KBM-7 (cell line): ENCODE measurements around the gene MYBPHL.

ENCODE experiments used
- DNase-seq: peaks from one replicate; pipeline ENCODE4 v3.0.0-alpha.2; 2015
- in situ Hi-C: fragments of 300-500 bp; cut with MboI; formaldehyde crosslinking; loops from 2 replicates; pipeline ENCODE4 v1.14.3; 2020; ENCODE audit warnings: low sequenced_read_pairs, low pct_unique_long_range_greater_than_20kb, mixed read lengths

The MYBPHL gene

DNA sequence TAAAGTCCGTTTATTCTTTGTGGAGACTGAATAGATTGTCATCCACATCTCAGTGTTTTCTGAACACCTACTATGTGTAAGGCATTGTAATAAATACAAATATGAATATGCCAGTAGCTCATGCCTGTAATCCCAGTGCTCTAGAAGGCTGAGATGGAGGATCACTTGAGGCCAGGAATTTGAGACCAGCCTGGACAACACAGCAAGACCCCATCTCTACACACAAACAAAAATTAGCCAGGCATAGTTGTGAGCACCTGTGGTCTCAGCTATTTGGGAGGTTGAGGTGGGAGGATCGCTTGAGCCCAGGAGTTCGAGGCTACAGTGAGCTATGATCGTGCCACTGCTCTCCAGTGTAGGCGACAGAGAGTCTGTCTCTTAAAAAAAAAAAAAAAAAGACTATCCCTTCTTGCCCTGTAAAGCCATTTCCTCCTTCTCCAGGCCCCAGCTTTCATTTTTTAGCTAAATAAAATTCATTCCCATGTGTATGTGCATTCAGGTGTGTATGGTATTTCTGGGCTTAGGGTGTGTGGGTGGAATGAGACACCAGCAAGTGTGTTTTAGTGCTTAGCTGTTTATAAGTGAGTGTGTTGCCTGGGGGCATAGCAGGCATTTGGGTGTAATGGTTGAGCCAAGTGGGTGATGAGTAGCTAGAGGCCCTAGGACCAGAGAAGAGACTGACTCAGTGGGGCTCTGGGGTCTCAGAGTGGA, 49.7 kb downstream of the MYBPHL start:
- in situ Hi-C loops = no loop called here
- DNase-seq = no peak

DNA sequence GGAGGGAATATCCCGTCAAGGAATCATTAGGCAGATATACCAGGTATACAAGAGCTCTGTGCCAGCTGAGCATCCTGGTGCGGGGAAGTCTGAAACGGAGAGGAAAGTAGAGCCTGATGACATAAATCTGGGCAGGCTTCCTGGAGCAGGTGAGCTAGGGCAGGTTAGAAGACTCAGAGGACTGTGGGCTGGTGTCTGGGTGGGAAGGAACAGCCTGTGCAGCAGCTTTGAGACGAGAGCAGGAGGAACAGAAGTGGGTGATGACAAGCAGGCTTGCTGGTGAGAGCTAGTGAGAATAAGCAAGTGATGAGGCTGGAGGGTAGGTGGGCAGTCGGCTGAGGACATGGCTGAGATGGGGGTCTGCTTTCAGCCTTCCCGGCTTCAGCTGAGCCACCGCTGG, 50.7 kb downstream of the MYBPHL start:
- DNase-seq = no peak
- in situ Hi-C loops = no loop called here

DNA sequence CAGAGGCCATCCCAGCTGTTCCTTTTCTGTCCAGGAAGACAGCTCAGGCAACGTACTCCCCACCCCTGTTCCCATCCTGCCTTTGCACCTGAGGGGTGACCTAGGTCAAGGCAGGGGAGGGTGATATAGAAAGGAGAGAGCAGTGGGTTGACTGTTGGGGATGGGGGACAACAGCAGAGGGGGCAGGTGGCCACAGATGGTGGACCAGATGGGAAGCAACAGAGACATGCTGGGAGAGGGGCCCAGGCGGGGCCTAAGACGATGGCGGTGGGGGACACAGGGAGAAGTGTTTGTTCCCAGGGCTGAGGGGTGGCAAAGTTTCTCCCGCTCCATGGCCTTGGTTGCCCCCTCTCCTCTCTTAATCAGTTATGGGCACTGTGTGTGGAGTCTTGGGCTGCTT, 51.1 kb downstream of the MYBPHL start:
- in situ Hi-C loops = no loop called here
- DNase-seq = no peak

DNA sequence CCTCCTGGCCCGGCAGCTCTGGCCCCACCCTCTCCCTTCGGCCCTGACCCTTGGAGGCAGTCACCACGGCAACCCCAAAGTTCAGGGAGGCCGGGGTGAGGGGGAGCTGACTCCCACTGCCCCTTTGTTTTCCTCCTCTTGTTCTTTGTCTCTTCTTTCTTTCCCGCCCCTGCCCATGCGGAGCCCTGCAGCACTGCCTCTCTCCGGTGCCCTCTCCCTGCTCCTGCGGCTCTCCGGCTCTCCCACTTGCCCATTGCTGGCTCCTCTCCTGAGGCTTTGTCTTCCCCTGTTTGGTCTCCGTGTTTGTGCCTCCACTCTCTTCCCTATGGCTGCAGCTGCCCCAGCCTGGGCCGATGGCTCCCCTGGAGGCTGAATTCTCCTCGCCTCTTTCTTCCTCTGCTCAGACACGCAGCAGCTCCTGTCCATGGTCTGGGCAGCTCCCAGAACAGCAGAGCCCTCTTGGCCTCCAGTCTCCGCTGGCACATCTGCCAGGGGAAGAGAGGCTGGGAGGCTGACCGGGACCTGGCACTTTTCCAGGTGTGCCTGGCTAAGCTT, 51.6 kb downstream of the MYBPHL start:
- DNase-seq = no peak
- in situ Hi-C loops = no loop called here

DNA sequence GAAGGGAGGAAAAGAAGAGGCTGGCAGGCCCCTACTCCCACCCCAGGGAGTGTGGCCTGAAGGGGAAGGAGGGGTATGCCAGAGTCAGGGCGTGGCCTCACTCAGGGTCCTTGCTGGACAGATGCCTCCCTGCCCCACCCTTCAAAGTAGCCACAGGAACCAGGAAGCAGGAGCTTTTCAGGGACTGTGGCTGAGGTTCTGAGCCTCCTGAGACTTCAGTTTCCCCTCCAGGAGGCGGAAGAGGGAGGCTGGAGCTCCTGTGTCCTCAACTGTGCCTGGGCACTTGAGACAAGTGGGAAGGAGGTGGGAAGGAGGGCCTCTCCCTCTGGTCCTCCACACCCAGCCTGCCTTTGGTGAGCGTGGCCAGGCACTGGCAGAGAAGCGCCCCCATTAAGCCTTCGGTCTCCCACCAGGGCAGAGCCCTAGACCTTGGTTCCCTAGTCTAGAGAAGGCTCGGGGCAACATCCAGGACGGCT, 52.2 kb downstream of the MYBPHL start:
- no peak for DNase-seq
- in situ Hi-C loops = no loop called here

DNA sequence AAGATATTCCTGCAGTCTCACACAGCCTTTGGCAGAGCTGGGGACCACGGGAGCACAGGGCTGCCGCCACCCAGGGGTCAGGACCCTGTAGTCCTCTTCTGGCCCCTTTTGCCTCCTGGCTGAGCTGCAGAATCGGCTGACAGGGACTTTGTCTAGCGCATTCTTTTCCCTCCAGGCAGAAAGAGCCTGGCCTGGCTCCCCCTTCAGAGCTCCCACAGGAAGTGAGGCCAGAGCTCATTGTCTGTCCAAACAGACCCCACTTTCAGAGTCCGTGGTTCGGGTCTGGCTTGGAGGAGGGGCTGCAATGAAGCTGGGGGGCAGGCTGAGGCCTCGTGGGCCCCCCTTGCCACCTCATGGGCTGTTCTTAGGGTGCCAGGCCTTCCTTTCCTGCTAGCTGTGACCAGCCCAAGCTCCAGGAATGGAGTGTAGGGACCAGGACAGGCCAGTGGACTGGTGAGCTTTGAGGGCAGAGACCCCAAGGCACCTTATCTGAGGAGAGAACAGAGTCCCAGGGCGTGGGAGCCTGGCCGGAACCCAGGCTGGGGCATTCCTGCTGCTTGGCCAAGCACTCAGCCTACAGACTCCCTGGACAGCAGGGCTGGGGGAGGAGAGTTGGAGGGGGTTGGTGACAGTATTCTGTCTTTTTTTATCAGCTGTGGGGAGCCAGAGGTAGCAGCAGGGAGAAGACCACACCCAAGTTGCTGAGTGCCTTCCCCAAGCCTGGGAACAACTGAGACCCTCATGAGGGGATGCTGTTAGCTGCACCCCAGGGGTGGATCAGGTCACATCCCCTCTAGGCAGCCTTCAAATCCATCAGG, 52.8 kb downstream of the MYBPHL start:
- in situ Hi-C loops = no loop called here
- DNase-seq = no peak

DNA sequence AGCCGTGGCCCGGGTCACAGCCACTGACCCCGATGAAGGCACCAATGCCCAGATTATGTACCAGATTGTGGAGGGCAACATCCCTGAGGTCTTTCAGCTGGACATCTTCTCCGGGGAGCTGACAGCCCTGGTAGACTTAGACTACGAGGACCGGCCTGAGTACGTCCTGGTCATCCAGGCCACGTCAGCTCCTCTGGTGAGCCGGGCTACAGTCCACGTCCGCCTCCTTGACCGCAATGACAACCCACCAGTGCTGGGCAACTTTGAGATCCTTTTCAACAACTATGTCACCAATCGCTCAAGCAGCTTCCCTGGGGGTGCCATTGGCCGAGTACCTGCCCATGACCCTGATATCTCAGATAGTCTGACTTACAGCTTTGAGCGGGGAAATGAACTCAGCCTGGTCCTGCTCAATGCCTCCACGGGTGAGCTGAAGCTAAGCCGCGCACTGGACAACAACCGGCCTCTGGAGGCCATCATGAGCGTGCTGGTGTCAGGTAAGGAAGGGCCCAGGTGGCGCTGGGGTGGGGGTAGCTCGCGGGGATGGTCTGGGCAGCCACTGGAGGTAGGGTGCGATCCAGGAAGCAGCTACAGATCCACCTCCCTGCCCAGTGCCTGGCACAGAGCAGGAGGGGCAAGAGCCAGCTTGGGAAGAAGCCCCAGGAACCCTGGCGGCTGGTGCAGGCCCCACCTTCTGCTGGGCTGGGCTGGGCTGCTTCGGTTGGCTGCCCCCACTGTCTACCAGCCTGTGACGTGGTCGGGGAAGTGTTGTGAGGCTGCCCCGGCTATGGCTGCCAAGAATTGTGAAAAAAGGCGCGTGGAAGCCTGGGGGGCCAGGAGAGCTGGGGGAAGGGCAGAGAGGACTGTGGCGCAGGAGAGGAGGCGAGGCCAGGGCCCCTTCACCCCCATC, 53.7 kb downstream of the MYBPHL start:
- in situ Hi-C loops = no loop called here
- DNase-seq = peak; percentile 44

DNA sequence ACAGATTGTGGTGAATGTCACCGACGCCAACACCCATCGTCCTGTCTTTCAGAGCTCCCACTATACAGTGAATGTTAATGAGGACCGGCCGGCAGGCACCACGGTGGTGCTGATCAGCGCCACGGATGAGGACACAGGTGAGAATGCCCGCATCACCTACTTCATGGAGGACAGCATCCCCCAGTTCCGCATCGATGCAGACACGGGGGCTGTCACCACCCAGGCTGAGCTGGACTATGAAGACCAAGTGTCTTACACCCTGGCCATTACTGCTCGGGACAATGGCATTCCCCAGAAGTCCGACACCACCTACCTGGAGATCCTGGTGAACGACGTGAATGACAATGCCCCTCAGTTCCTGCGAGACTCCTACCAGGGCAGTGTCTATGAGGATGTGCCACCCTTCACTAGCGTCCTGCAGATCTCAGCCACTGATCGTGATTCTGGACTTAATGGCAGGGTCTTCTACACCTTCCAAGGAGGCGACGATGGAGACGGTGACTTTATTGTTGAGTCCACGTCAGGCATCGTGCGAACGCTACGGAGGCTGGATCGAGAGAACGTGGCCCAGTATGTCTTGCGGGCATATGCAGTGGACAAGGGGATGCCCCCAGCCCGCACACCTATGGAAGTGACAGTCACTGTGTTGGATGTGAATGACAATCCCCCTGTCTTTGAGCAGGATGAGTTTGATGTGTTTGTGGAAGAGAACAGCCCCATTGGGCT, 54.5 kb downstream of the MYBPHL start:
- in situ Hi-C loops = no loop called here
- no peak for DNase-seq

DNA sequence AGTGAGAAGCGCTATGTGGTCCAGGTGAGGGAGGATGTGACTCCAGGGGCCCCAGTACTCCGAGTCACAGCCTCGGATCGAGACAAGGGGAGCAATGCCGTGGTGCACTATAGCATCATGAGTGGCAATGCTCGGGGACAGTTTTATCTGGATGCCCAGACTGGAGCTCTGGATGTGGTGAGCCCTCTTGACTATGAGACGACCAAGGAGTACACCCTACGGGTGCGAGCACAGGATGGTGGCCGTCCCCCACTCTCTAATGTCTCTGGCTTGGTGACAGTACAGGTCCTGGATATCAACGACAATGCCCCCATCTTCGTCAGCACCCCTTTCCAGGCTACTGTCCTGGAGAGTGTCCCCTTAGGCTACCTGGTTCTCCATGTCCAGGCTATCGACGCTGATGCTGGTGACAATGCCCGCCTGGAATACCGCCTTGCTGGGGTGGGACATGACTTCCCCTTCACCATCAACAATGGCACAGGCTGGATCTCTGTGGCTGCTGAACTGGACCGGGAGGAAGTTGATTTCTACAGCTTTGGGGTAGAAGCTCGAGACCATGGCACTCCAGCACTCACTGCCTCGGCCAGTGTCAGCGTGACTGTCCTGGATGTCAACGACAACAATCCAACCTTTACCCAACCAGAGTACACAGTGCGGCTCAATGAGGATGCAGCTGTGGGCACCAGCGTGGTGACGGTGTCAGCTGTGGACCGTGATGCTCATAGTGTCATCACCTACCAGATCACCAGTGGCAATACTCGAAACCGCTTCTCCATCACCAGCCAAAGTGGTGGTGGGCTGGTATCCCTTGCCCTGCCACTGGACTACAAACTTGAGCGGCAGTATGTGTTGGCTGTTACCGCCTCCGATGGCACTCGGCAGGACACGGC, 55.3 kb downstream of the MYBPHL start:
- in situ Hi-C loops = no loop called here
- no peak for DNase-seq

DNA sequence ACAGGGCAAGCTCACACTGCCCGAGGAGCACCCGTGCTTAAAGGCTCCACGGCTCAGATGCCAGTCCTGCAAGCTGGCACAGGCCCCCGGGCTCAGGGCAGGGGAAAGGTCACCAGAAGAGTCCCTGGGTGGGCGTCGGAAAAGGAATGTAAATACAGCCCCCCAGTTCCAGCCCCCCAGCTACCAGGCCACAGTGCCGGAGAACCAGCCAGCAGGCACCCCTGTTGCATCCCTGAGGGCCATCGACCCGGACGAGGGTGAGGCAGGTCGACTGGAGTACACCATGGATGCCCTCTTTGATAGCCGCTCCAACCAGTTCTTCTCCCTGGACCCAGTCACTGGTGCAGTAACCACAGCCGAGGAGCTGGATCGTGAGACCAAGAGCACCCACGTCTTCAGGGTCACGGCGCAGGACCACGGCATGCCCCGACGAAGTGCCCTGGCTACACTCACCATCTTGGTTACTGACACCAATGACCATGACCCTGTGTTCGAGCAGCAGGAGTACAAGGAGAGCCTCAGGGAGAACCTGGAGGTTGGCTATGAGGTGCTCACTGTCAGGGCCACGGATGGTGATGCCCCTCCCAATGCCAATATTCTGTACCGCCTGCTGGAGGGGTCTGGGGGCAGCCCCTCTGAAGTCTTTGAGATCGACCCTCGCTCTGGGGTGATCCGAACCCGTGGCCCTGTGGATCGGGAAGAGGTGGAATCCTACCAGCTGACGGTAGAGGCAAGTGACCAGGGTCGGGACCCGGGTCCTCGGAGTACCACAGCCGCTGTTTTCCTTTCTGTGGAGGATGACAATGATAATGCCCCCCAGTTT, 56.1 kb downstream of the MYBPHL start:
- in situ Hi-C loops = no loop called here
- DNase-seq = no peak

DNA sequence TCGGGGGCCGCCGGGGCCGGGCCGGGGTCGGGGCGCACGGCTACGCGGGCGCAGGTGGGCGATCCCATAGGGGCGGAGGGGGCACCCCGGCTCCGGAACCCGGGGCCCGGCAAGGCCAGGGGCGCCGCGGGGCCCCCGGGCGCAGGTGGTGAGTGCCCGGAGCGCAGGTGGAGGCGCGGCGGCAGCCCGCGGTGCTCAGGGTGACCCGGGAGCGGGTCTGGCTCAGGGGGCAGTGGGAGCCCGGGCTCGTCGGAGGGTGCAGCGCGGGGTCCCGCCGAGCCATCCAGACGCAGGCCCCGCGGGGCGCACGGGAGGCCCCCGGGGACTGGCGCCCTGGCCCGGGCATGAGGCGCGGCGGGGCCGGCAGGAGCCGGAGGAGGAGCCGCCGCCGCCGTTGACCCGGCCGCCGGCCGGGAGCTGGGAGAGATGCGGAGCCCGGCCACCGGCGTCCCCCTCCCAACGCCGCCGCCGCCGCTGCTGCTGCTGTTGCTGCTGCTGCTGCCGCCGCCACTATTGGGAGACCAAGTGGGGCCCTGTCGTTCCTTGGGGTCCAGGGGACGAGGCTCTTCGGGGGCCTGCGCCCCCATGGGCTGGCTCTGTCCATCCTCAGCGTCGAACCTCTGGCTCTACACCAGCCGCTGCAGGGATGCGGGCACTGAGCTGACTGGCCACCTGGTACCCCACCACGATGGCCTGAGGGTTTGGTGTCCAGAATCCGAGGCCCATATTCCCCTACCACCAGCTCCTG, 57.0 kb downstream of the MYBPHL start:
- DNase-seq = no peak
- in situ Hi-C loops = no loop called here

DNA sequence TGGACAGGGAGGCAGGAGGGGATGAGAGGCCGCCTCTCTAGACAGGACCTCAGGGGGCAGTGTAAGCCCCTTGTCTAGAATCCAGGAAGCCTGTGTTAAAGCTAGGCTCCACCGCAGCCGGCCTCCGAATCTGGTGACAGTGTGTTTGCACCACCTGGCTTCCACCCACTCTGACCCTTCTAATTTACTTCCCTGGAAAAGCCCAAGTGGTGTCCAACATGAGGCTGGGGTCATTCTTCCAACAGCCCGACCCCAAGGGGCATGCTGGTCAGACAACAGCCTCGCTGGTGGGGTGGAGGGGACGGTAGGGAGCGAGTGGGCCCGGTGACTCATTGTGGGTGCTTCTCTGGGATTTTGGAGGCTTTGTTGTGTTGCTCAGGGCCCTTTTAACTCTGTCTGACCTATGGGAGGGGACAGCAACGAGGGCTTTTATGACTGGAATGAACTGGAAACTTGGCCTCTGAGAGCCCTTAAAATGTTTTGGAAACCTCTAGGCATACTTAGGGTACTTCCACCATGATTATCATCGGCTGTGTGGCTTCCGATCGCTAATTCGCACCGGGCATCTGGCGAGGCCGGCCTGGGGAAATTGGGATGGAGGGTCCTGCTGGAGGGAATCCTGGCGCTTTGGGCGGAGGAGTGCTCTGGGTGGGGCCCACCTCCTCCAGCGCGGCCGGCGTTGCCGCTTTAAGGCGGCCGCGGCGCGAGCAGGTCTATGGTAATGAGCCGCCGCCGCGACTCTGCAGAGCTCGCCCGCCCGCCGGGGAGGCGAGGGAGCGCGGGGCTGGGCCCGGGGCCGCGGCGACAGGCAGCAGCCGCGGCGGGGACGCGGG, 57.8 kb downstream of the MYBPHL start, which contains the start of gene CELSR2:
TSS of gene CELSR2 (plus strand) at position 743 of the 833 bp plus-strand sequence. CDS start 541 bp downstream, outside the sequence.
- in situ Hi-C loops = no loop called here

DNA sequence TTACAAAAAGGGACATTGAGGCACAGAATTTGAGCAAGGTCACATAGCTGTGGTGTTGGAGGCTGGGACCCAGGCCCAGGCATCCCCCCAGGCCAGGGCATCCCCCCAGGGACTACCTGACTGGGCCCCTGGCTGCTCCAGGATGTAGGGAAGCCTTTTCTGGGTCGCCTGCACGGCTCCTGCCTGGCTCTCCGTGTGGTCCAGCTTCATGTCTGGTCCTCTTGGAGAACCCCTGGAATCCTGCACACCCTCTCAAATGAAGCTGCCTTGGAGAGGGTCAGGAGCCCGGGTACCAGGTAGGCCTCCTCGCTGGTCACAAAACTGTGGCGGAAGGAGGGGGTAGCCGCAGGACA, 58.4 kb downstream of the MYBPHL start:
- in situ Hi-C loops = no loop called here
- DNase-seq = no peak

More for the DNA sequence above, 57.8 kb downstream of the MYBPHL start, which contains the start of gene CELSR2:
- peak; percentile 64 for DNase-seq

DNA sequence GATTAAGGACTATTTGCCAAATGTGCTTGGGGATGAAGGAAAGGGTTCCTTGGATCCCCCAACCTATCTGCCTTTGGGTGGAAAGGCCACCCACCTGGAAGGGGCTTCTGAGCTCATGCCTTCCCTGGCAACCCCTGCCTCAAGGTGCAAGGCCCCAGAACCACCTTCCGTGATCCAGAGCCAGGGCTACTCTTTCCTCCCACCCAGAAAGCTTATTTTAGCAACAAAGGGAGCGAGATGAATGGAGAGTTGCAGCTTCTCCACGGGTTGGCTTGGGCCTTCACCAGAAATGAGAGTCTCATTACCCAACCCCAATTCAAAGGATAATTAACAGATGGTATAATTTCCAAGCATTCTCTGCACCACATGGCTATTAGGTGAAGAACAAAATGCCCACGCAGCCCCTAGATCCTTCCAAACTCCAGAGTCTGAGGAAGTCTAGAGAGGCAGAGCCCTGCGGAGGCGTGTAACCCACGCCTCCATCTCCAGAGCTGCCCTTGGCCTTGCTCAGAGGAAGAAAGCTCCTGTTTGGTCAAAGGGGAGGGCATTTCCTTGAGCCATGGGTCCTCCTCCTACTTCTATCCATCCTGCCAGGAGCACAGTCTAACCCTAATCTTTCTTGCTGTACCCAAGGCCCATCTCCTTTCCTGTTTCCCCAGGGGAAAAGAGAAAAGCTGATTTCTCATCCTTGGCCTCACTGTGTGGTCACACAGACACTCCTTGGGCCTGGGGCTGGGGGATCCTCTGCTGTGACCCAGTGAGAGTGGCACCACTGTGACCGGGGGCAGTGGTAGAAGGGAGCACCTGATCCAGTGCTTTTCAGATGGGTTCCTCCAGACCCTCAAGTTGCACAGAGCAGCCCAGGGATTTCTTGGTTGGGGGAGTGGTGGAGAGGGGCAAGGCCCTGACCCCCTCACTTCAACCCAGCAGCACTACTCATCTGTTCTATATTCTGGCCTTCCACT, 59.1 kb downstream of the MYBPHL start:
- DNase-seq = no peak
- in situ Hi-C loops = no loop called here
